CD14-positive monocyte (primary cell): ENCODE measurements around the gene MEX3C. TPM values are rescaled to one million over a fixed set of nuclear protein-coding genes. Genes with fewer than 3 reads are reported as not detected.

ENCODE experiments used
- DNase-seq, 3 donors: peaks; one replicate each; pipeline ENCODE4 v3.0.0-alpha.2; 2011 to 2022
- H2AFZ ChIP-seq: 2 replicates; pipeline ENCODE4 v1.6.0; 2012; ENCODE audit warnings: mild to moderate bottlenecking, low read depth, low read length, inconsistent platforms; ENCODE audit not compliant: insufficient read depth, poor library complexity, severe bottlenecking
- H3K27ac ChIP-seq, 2 donors: 1 replicate in 1 of 2; 2 replicates in 1 of 2; pipeline ENCODE4 v1.5.1; 2012 to 2013; ENCODE audit warnings: low read length in 2 of 2, control low read depth in 1 of 2, inconsistent platforms in 1 of 2, low read depth in 1 of 2, mild to moderate bottlenecking in 1 of 2
- H3K27me3 ChIP-seq, 2 donors: one replicate each; pipeline versions ENCODE4 v1.6.0 to v1.6.1; 2011 to 2013; ENCODE audit warnings: low read length in 2 of 2; ENCODE audit not compliant: control insufficient read depth in 2 of 2, insufficient read depth in 2 of 2
- H3K36me3 ChIP-seq, 2 donors: replicated peaks in 1 of 2; 1 replicate in 1 of 2; 2 replicates in 1 of 2; pipeline versions ENCODE4 v1.5.1 to v1.6.1; 2012 to 2013; ENCODE audit warnings: low read length in 2 of 2, control low read depth in 1 of 2, inconsistent platforms in 1 of 2, mild to moderate bottlenecking in 1 of 2; ENCODE audit not compliant: insufficient read depth in 2 of 2, control insufficient read depth in 1 of 2
- H3K4me1 ChIP-seq, 2 donors: 1 replicate in 1 of 2; 2 replicates in 1 of 2; pipeline versions ENCODE4 v1.5.1 to v1.6.1; 2012 to 2013; ENCODE audit warnings: low read length in 2 of 2, control low read depth in 1 of 2, inconsistent platforms in 1 of 2, mild to moderate bottlenecking in 1 of 2, moderate library complexity in 1 of 2; ENCODE audit not compliant: insufficient read depth in 2 of 2, control insufficient read depth in 1 of 2
- H3K4me2 ChIP-seq: replicated peaks from 2 replicates; pipeline ENCODE3; 2012; ENCODE audit warnings: low read length, moderate library complexity, mild to moderate bottlenecking; ENCODE audit not compliant: poor library complexity, severe bottlenecking; ENCODE audit errors: extremely low read depth
- H3K4me3 ChIP-seq, 3 experiments: fragments of 200-600 bp in 1 of 3; sonication (generic) in 1 of 3; replicated peaks in 1 of 3; 1 replicate in 2 of 3; 2 replicates in 1 of 3; pipeline ENCODE4 v1.5.1; 2011 to 2013; ENCODE audit warnings: low read length in 3 of 3, mild to moderate bottlenecking in 3 of 3, control low read depth in 2 of 3, low read depth in 2 of 3, inconsistent platforms in 1 of 3, moderate library complexity in 1 of 3
- H3K79me2 ChIP-seq: 2 replicates; pipeline ENCODE4 v1.6.0; 2012; ENCODE audit warnings: mild to moderate bottlenecking, control low read depth, inconsistent platforms, low read length, moderate library complexity; ENCODE audit not compliant: insufficient read depth
- H3K9ac ChIP-seq: 2 replicates; pipeline ENCODE4 v1.6.0; 2017; ENCODE audit warnings: low read length, mild to moderate bottlenecking; ENCODE audit not compliant: insufficient read depth, poor library complexity, severe bottlenecking
- H3K9me3 ChIP-seq, 2 donors: replicated peaks in 1 of 2; 1 replicate in 1 of 2; 2 replicates in 1 of 2; pipeline versions ENCODE4 v1.5.1 to v1.6.1; 2012 to 2013; ENCODE audit warnings: low read length in 2 of 2, control low read depth in 1 of 2; ENCODE audit not compliant: control insufficient read depth in 1 of 2, insufficient read depth in 1 of 2
- H4K20me1 ChIP-seq: 2 replicates; pipeline ENCODE4 v1.6.0; 2012; ENCODE audit warnings: mild to moderate bottlenecking, low read length, control low read depth, moderate library complexity; ENCODE audit not compliant: insufficient read depth
- H3K27ac Mint-ChIP-seq, 7 donors: one replicate each; pipeline ENCODE4 v1.8.0; 2020; ENCODE audit warnings: mild to moderate bottlenecking in 7 of 7, mixed read lengths in 7 of 7, moderate library complexity in 6 of 7, inconsistent platforms in 2 of 7
- H3K27me3 Mint-ChIP-seq, 3 donors: one replicate each; pipeline ENCODE4 v1.8.0; 2021 to 2022; ENCODE audit warnings: low read depth in 3 of 3, mild to moderate bottlenecking in 3 of 3, mixed read lengths in 3 of 3, moderate library complexity in 3 of 3, inconsistent platforms in 1 of 3
- H3K36me3 Mint-ChIP-seq, 2 donors: one replicate each; pipeline ENCODE4 v1.8.0; 2020; ENCODE audit warnings: mixed read lengths in 2 of 2, inconsistent platforms in 1 of 2, mild to moderate bottlenecking in 1 of 2
- H3K4me1 Mint-ChIP-seq: one replicate; pipeline ENCODE4 v1.8.0; 2020; ENCODE audit warnings: mild to moderate bottlenecking, mixed read lengths
- H3K4me3 Mint-ChIP-seq, 2 donors: one replicate each; pipeline ENCODE4 v1.8.0; 2020; ENCODE audit warnings: mild to moderate bottlenecking in 2 of 2, mixed read lengths in 2 of 2, moderate library complexity in 1 of 2
- H3K9me3 Mint-ChIP-seq, 7 donors: one replicate each; pipeline ENCODE4 v1.8.0; 2020 to 2022; ENCODE audit warnings: mixed read lengths in 7 of 7, mild to moderate bottlenecking in 6 of 7, moderate library complexity in 6 of 7, inconsistent platforms in 2 of 7
- WGBS: methylation state at CpG from one replicate; pipeline ENCODE4 v1.1.5; 2013; ENCODE audit warnings: missing lambda C conversion rate; ENCODE audit not compliant: insufficient coverage; 5-methylcytosine and 5-hydroxymethylcytosine counted together
- intact Hi-C, 2 donors: fragments of 100-400 bp; cut with micrococcal nuclease; formaldehyde crosslinking; loops; one replicate each; pipeline versions ENCODE4 v1.15.0 to v1.15.1; 2023
- polyA plus RNA-seq, 3 donors: library from polyadenylated mRNA; depleted of rRNA in 1 of 3; unstranded in 2 of 3; stranded (reverse) in 1 of 3; fragments of 300-500 nt in 2 of 3; fragments of >200 nt in 1 of 3; fragmentation: Illumina TruSeq in 2 of 3; gene quantifications; 1 replicate in 2 of 3; 2 replicates in 1 of 3; pipeline ENCODE4 v1.2.3, GENCODE V29; 2012 to 2021
- TF ChIP-seq, protein P1 (sequence below): fragments of 200-600 bp; IDR thresholded peaks from one replicate; pipeline ENCODE4 v1.8.0; 2022; ENCODE audit warnings: antibody characterized with exemption, mild to moderate bottlenecking

MEX3C gene
- polyA plus RNA-seq, 3 donors, result 2.3 to 41.3 (median 5.2) TPM

DNA sequence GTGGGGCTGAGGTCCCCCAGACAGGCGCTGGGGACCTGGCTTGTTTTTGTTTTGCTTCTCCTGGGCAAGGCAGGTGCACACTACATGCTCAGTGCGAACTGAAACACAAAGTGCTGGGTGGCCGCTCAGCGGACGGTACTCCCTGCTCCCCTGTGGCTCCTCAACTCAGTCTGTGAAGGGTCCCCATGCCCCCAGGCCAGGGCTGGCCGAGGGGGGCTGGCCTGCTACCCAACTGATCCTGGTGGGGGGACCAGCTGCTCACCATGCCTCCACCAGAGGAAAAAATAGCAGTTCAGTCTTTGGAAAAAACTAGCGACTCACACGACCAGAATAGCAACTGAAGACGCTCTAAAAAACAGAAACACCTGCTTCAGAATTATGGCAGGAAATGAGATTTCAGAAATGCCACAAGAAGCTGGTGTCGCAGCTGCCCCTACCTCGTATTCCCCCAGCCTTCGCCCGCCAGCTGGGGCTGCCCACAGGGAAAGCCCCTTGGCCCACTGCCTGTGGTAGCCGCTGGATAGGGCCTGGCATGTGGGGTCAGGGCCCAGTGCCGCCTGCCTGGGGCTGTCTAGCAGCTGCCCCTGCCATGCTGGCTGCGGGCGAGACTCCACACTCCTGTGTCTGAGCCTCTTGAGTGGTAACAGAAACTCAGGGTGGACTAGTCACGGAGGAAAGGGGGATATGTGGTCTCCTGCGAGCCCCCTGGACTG lies 43.7 kb downstream of the MEX3C start:
- Mint-ChIP-seq H3K36me3 (no peaks in the 10 kb centered on the region), H3K4me3 (peak overlapping the region; percentile 48 to 53), H3K27ac (peak overlapping the region in 1 of 7 donors; percentile 28), H3K27me3 (peaks cover 6 to 10% (median 7%) of the 10 kb centered on the region in 3 donors), H3K9me3 (peaks cover 0 to 3% (median 0%) of the 10 kb centered on the region in 7 donors), H3K4me1 (peaks cover 23% of the 10 kb centered on the region)
- Histone ChIP-seq H3K36me3 (no peaks in the 10 kb centered on the region), H3K4me1 (peaks cover 9 to 10% of the 10 kb centered on the region in 2 donors), H3K4me3 (no peak overlapping the region), H3K27me3 (no peaks in the 10 kb centered on the region), H3K9ac (peak overlapping the region; percentile 19), H3K79me2 (no peaks in the 10 kb centered on the region), H3K27ac (no peak overlapping the region), H3K9me3 (no peaks in the 10 kb centered on the region), H3K4me2 (peak overlapping the region; percentile 42), H2AFZ (peak overlapping the region; percentile 19), H4K20me1 (no peaks in the 10 kb centered on the region)
- whole genome bisulfite sequencing, result 11% methylated on average over 15 of the region's 19 CpGs
- TF ChIP-seq, protein P1, sequence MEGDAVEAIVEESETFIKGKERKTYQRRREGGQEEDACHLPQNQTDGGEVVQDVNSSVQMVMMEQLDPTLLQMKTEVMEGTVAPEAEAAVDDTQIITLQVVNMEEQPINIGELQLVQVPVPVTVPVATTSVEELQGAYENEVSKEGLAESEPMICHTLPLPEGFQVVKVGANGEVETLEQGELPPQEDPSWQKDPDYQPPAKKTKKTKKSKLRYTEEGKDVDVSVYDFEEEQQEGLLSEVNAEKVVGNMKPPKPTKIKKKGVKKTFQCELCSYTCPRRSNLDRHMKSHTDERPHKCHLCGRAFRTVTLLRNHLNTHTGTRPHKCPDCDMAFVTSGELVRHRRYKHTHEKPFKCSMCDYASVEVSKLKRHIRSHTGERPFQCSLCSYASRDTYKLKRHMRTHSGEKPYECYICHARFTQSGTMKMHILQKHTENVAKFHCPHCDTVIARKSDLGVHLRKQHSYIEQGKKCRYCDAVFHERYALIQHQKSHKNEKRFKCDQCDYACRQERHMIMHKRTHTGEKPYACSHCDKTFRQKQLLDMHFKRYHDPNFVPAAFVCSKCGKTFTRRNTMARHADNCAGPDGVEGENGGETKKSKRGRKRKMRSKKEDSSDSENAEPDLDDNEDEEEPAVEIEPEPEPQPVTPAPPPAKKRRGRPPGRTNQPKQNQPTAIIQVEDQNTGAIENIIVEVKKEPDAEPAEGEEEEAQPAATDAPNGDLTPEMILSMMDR, result no peak
- intact Hi-C loops, result no loop called here
- DNase-seq, result no peak

GRCh38 chr18:51151568-51152511 lies 45.6 kb downstream of the MEX3C start:
- Histone ChIP-seq H3K36me3 (no peaks in the 10 kb centered on the region), H3K79me2 (no peaks in the 10 kb centered on the region), H3K9ac (no peak overlapping the region), H3K4me3 (no peak overlapping the region), H3K27me3 (no peaks in the 10 kb centered on the region), H3K9me3 (no peaks in the 10 kb centered on the region), H3K27ac (no peak overlapping the region), H3K4me1 (peaks cover 9 to 10% of the 10 kb centered on the region in 2 donors), H2AFZ (no peak overlapping the region), H3K4me2 (no peak overlapping the region), H4K20me1 (no peaks in the 10 kb centered on the region)
- H3K36me3 Mint-ChIP-seq, result no peaks in the 10 kb centered on the region
- peaks cover 0 to 3% (median 0%) of the 10 kb centered on the region in 7 donors for H3K9me3 Mint-ChIP-seq
- intact Hi-C loops, result no loop called here
- peaks cover 21% of the 10 kb centered on the region for H3K4me1 Mint-ChIP-seq
- DNase-seq, result no peak
- H3K27ac Mint-ChIP-seq, result peak overlapping the region in 1 of 7 donors; percentile 26
- TF ChIP-seq, protein P1, result no peak
- peak overlapping the region; percentile 24 to 46 for H3K4me3 Mint-ChIP-seq
- 72% methylated on average over 11 of the region's 26 CpGs for WGBS
- H3K27me3 Mint-ChIP-seq, result peaks cover 7 to 10% (median 7%) of the 10 kb centered on the region in 3 donors
